GM12864 (cell line): ENCODE measurements around the gene PSMA6.
"Not testable (repeated sequence)": the region's sequence is repeated elsewhere in the genome, so short reads cannot be mapped to it uniquely, and the experiment has no call there.

Experiments used
- DNase-seq: peaks from one replicate; pipeline ENCODE4 v3.0.0-alpha.2; 2011; ENCODE audit warnings: low read depth
- H3K4me3 ChIP-seq: 2 replicates; pipeline ENCODE4 v1.5.1; 2011; ENCODE audit warnings: mild to moderate bottlenecking, low read depth, low read length, control low read depth
- CTCF ChIP-seq: IDR thresholded peaks from 2 replicates; pipeline ENCODE4 v1.5.1; 2011; ENCODE audit warnings: low read depth, mild to moderate bottlenecking, moderate library complexity, low read length, control low read depth, inconsistent platforms; ENCODE audit errors: missing control alignments

The PSMA6 gene

DNA sequence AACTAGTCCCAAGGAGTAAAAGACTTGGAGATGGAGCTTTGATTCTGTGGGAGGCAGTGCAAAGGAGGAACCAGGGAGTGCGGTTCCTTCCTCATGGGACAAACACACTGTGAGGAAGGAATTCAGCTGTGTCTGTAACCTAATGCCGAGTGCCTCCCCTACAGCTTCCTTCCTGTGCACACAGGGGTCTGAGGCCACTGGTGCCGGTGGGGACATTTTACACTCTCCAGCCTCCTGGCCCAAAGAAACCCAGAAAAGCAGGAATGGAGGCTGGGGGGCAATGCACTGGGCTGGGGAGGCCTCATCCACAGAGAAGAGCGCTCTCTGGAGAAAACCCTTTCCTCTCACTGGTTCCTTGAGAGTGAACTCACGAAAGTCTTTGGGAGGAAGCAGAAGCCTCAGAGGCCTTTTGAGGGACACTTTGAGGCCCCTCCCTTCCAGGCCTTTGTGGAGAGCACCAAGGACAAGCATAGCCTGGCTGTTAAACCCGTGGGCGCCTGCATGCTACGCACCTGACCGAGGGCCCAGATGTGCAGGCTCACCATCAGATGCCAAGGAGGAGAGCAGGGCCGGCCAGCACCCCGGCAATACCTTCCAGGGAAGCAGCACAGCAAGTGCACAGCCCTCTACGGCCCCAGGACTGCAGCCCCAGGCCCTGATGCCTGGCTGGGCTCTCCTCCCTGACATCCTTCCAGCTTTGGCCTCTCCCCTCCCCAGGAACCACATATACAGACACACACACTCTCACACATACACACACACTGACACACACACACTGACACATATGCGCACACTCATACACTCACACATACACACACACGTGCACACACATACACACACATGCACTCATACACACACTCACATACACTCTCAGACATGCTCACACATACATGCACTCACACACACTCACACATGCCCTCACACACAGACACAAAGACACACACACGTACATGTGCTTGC is 60.4 kb downstream of the PSMA6 start:
- H3K4me3 ChIP-seq = no peak overlapping the region
- TF ChIP-seq CTCF = no peak
- no peak for DNase-seq

DNA sequence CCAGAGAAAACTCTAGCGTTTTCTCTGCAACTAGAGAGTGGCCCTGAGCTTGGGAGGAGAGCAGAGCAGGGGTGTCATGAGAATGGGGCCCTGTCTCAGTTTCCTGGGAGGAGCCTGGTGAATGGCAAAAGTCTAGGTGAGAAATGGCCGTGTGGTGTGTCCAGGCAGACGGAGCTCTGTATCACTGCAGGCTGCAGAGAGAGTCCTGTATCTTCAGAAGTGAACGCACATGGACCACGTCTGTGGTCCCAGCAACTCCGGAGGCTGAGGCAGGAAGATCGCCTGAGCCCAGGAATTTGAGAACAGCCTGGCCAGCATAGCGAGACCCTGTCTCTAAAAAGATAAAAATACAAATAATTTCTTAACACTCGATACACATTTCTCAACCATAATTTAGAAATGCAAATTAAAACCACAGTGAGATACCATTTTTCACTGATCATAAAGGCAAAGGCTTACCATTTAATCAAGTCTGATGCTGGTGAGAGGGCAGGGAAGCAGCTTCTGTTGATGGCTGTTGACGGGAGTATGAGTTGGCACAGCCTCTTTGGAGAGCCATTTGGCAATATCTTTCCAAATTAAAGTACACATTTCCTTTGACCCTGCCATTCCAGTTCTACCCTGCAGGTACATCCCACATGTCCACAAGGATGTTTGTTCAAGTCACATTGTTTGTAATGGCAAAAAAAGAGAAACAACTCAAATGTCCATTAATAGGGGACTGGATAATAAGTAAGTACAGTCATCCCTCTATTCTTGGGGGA is 61.4 kb downstream of the PSMA6 start:
- DNase-seq = no peak
- no peak for TF ChIP-seq CTCF
- no peak overlapping the region for H3K4me3 ChIP-seq

- H3K4me3 ChIP-seq, DNase-seq: not testable (repeated sequence)
These were observed 63.1 kb downstream of the PSMA6 start for GRCh38 chr14:35355235-35355634.

GRCh38 chr14:35355981-35356841 is 64.0 kb downstream of the PSMA6 start:
- no peak for DNase-seq

DNA sequence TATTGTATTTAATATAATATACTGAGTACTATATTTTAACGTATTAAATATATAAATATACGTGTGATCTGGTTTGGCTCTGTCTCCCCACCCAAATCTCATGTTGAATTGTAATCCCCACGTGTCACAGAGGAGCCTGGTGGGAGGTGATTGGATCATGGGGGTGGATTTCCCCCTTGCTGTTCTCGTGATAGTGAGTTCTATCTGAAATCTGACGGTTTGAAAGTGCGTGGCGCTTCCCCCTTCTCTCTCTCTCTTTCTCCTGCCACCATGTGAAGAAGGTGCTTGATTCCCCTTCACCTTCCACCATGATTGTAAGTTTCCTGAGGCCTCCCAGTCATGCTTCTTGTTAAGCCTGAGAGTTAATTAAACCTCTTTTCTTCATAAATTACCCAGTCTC is 67.5 kb downstream of the PSMA6 start:
- DNase-seq, H3K4me3 ChIP-seq: not testable (repeated sequence)

More at GRCh38 chr14:35355981-35356841, 64.0 kb downstream of the PSMA6 start:
- no peak overlapping the region for H3K4me3 ChIP-seq
- no peak for TF ChIP-seq CTCF

DNA sequence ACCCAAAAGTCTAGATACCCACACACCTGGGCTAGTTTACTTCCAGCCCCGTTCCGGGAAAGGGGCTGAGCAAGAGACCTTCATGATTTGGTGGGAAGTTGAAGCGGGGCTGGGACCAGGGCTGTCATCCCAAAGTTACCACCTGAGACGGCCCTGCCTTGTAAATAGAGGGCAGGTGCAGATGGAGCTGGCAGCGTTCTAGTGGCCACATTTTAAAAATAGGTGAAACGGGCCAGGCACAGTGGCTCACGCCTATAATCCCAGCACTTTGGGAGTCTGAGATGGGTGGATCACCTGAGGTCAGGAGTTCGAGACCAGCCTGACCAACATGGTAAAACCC is 68.9 kb downstream of the PSMA6 start:
- H3K4me3 ChIP-seq = no peak overlapping the region
- DNase-seq = no peak
- no peak for TF ChIP-seq CTCF

- DNase-seq = no peak
- no peak for TF ChIP-seq CTCF
- H3K4me3 ChIP-seq = no peak overlapping the region
These were observed 70.3 kb downstream of the PSMA6 start for GRCh38 chr14:35362450-35362849.
